RWPE1 (cell line): ENCODE measurements around the gene DEAF1.
"Not testable (repeated sequence)": the region's sequence is repeated elsewhere in the genome, so short reads cannot be mapped to it uniquely, and the experiment has no call there.

ENCODE experiments used
- CTCF ChIA-PET: fragments of 350-600 bp; sonication (Branson Sonifier 250); formaldehyde crosslinking; extraction: SDS; loops from one replicate; lab custom pipeline; 2021; lab: Yijun Ruan, JAX
- POLR2A ChIA-PET: fragments of 400-600 bp; formaldehyde crosslinking; extraction: SDS; loops from one replicate; lab custom pipeline; 2020; ENCODE audit warnings: antibody characterized with exemption; ENCODE audit not compliant: low non-redundant PET; lab: Yijun Ruan, JAX
- DNase-seq: peaks from one replicate; pipeline ENCODE4 v3.0.0; 2012; ENCODE audit warnings: low spot score
- H3K27ac ChIP-seq: fragments of 450-650 bp; 2 replicates; pipeline ENCODE4 v1.5.1; 2017
- CTCF ChIP-seq: fragments of 450-650 bp; conservative IDR thresholded peaks from 2 replicates; pipeline ENCODE4 v1.5.1; 2017; ENCODE audit warnings: low read depth, mild to moderate bottlenecking

The DEAF1 gene

DNA sequence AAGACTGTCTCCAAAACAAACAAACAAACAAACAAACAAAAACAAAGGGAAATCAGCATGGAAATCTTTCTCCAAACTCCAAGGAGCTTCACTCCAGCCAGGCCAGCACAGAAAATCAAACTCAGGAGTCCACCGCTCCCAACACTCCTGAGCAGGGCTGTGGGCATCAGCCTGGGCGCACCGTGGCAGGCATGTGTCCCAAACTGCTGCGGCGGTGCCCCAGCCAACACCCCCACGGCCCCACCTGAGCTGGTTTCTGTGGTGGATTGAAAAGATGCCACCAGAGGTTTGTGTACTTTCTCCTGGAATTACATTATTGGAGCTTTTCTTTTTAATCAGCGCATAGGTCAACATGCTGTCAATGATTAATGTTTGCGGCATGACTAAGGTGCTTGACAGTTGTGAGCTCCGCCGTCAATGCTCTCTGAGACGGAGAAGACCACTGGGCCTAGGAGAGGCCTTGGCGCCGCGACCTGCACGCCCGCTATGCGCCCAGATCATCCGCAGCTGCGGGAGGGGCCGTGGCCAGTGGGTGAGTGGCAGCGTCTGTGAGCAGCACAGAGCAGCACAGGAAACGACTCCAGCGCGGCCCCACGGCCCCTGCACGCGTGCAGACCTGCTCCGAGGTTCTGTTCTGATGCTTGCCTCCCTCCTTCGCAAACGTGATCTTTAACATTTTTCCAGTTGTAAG is 39.8 kb downstream of the DEAF1 start:
- no peak for DNase-seq
- ChIA-PET POLR2A (interaction anchor here (0.6 kb wide), 1 partner anchor 46 kb away, joined by 4 read pairs; no protein-coding TSS in a partner anchor), CTCF (interaction anchor here (0.6 to 0.7 kb wide), 2 partner anchors 25 to 30 kb away, joined by 3 read pairs; no protein-coding TSS in a partner anchor)
- no peak for TF ChIP-seq CTCF
- H3K27ac ChIP-seq: peak overlapping the region; percentile 87

- CTCF ChIA-PET, DNase-seq: not testable (repeated sequence)
- peak overlapping the region; percentile 87 for H3K27ac ChIP-seq
- POLR2A ChIA-PET: interaction anchor here (0.6 kb wide), 1 partner anchor 47 kb away, joined by 4 read pairs; no protein-coding TSS in a partner anchor
Measured at GRCh38 chr11:654444-654843, 40.6 kb downstream of the DEAF1 start.

DNA sequence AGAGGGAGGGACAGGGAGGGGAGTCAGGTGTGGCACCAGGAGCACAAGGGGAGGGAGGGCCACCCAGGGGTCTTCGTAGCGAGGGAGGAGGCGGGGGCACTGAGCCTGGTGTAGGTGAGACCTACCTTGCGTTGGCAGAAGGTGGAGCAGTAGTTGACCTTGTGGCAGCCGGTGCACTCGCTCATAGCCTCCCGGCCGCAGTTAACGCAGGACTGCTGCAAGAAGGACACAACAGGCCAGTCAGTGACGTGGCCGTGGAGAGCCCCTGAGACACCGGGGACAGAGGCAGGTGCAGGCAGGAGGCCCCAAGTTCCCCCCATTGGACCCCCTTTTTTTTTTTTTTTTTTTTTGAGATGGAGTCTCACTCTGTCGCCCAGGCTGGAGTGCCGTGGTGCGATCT is 41.2 kb downstream of the DEAF1 start:
- DNase-seq: no peak
- no peak overlapping the region for H3K27ac ChIP-seq
- TF ChIP-seq CTCF: no peak
- POLR2A ChIA-PET: no interaction called here
- CTCF ChIA-PET: no interaction called here

GRCh38 chr11:653136-653535 is 41.9 kb downstream of the DEAF1 start:
- POLR2A ChIA-PET, H3K27ac ChIP-seq, DNase-seq, CTCF ChIA-PET: not testable (repeated sequence)

DNA sequence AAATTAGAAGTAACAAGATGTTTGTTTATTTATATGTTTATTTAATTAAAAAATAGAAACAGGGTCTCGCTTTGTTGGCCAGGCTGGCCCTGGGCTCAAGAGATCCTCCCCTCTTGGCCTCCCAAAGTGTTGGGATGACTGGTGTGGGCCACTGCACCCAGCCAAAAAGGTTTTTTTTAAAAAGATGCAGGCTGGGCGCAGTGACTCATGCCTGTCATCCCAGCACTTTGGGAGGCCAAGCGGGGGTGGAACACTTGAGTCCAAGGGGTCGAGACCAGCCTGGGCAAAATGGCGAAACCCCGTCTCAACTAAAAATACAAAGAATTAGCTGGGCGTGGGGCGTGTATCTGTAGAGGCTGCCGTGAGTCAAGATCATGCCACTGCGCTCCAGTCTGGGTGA is 44.5 kb downstream of the DEAF1 start:
- H3K27ac ChIP-seq: 0 out of 2 replicates have a peak overlapping the region, but pooled peaks have one; percentile 9
- no peak for DNase-seq
- TF ChIP-seq CTCF: no peak
- ChIA-PET CTCF (no interaction called here), POLR2A (no interaction called here)

DNA sequence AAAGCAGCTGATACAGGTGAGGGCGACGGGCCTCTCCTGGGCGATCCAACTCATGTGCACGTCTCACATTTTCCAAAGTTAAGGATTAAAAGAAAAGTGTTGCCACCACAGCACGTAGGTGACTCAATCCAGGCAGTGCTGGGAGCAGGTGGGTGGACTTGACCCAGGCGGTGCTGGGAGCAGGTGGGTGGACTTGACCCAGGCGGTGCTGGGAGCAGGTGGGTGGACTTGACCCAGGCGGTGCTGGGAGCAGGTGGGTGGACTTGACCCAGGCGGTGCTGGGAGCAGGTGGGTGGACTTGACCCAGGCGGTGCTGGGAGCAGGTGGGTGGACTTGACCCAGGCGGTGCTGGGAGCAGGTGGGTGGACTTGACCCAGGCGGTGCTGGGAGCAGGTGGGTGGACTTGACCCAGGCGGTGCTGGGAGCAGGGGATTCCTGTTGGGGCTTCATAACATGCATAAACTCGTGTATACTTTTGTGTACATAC is 47.3 kb downstream of the DEAF1 start:
- CTCF ChIA-PET, DNase-seq, POLR2A ChIA-PET: not testable (repeated sequence)
- H3K27ac ChIP-seq: peak overlapping the region; percentile 27; the same call in 1 of the 2 replicates

DNA sequence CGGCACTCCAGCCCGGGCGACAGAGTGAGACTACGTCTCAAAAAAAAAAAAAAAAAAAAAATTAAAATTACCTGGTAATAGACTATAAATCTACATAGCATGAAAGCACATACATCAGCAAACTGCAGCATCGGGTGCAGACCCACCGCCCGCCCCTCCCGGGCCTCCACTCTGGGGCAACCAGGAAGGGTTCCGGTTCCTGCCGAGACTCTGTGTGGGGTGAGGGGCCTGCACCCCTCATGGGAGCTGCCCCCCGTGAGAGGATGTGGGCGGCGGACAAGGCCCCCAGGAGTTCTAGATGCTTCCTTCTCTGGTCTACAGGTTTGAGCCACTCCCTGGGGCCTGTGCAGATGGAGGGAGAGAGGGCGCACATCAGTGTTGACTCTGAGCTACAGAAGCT is 48.8 kb downstream of the DEAF1 start:
- POLR2A ChIA-PET: no interaction called here
- TF ChIP-seq CTCF: no peak
- no peak for DNase-seq
- H3K27ac ChIP-seq: peak overlapping the region; percentile 68; the same call in 1 of the 2 replicates
- CTCF ChIA-PET: interaction anchor here (1.5 kb wide), 1 partner anchor 106 kb away, joined by 4 read pairs; no protein-coding TSS in a partner anchor

DNA sequence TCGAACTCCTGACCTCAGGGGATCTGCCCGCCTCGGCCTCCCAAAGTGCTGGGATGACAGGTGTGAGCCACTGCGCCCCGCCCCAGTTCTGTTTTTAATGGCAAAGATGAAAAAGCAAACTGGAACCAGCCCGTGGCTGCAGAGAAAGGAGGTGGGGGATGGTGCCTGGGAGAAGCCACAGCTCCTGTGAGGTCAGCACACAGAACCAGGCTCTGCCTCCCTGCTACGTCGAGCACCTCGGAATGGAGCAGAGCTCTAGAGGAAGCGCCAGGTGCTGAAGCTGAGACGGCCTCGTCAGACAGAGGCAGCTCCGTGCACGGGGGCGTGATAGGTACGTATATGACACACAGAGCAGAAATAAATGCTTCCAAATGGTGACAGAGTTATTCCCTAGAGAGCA is 49.5 kb downstream of the DEAF1 start:
- no peak for TF ChIP-seq CTCF
- ChIA-PET CTCF (interaction anchor here (1.5 kb wide), 1 partner anchor 105 kb away, joined by 4 read pairs; no protein-coding TSS in a partner anchor), POLR2A (no interaction called here)
- peak overlapping the region; percentile 68 for H3K27ac ChIP-seq
- no peak for DNase-seq
